ENCODE results near the gene GSG1.

GSG1 gene

GRCh38 chr12:13119826-13120225 is 16.4 kb upstream of the GSG1 start:
- peak in 2 of 3 donors; percentile 35 to 44 for DNase-seq

GRCh38 chr12:13117029-13117428 is 13.6 kb upstream of the GSG1 start:
- DNase-seq, result no peak

DNA sequence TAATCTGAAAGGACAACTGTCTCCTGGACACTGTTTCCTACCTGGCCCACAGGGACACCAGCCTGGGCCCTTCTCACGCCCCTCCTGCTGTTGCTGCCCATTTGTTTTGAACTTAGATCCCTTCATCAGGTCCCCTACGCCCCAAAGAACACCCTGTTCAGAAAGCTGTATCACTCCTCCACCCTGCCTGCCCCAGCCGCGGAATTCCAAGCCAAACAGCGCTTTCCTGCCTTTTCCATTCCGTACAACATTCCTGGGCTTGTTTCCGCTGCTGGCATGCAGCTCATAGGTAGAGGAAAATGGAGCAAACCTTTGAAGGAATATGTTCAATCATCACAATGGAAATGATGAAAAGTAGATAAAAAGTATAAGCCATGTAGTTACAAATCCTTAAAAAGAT is 12.8 kb upstream of the GSG1 start:
- no peak for DNase-seq

GRCh38 chr12:13114251-13115052 is 11.0 kb upstream of the GSG1 start:
- no peak for DNase-seq

GRCh38 chr12:13112968-13113367 is 9.5 kb upstream of the GSG1 start:
- no peak for DNase-seq

DNA sequence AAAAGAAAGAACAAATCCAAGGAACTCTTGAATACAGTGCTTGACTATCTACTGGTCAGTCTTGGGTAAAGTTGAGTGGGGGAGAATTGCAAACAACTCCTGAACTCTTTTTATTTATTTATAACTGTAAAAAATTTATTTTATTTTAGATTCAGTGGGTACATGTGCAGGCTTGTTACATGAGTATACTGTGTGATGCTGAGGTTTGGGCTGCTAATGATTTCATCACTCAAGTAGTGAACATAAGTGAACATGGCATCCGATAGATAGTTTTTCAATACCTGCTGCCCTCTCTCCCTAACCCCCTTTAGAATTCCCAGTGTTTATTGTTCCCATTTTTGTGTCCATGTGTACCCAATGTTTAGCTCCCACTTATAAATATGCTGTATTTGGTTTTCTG is 3.2 kb upstream of the GSG1 start:
- no peak for DNase-seq

DNA sequence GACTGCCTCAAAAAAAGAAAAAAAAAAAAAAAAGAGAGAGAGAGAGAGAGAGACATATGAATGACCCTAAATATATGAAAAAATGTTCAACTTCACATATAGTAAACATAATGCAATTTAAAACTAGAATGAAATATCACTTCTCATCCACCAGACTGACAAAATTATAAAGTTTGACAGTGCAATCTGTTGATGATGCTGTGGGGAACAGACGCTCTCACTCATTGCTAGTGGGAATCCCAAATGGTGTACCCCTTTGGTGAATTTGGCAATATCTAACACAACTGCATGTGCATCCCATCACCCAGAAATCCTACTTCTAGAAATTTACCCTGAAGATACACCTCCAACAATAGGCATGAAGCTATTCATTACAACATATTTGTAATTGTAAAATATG is 2.3 kb upstream of the GSG1 start:
- DNase-seq, result no peak

- DNase-seq, result peak; percentile 62 to 66 (median 65)
Measured at GRCh38 chr12:13104409-13104808, 942 bp upstream of the GSG1 start.

DNA sequence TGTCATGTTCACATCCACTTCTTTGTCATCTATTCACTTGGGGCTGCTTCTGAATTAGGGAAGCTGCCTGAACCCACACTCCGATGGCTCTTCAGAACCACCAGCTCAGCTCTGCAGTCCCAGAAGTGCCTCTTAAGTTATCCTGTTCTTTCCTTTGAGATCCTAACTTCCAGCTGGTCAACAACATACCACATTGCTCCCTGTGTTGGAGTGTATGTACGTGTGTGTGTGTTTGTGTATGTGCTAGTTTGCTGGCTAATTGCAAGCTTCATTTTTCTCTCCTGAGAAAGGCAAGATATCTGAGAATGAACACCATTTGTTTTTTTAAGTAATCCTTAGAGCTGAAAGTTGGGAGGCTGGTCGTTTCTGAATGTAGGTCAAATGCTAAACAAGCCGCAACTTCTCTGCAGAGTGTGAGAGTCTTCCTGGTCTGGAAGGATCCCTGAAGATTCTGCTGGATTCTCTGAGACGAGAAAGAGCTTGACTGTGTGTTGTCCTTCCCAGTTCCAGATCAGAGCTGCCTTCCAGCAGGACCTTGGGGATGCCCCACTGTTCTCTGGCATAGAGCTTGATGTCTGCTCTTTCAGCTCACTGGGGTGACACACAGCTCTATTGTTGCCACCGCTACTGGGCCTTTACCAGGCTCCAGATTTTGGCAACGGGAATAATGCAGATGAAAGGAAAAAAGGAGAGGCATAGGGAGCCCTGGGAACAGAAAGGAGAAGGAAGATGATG is 839 bp downstream of the GSG1 start:
- DNase-seq, result peak; percentile 45 to 55 (median 54)

- DNase-seq, result peak; percentile 38 to 67 (median 62)
Measured at GRCh38 chr12:13101821-13102375, 1.6 kb downstream of the GSG1 start.

GRCh38 chr12:13100882-13101769 is 2.3 kb downstream of the GSG1 start:
- DNase-seq, result peak; percentile 99

- DNase-seq, result peak; percentile 67 to 88 (median 80)
Measured at GRCh38 chr12:13100605-13100881, 2.9 kb downstream of the GSG1 start.

GRCh38 chr12:13099844-13100604 is 3.4 kb downstream of the GSG1 start:
- peak in 2 of 3 donors; percentile 31 to 36 for DNase-seq

GRCh38 chr12:13099066-13099843 is 4.2 kb downstream of the GSG1 start:
- DNase-seq, result peak; percentile 77 to 89 (median 78)

GRCh38 chr12:13097491-13098011 is 5.9 kb downstream of the GSG1 start:
- peak; percentile 63 to 80 (median 67) for DNase-seq

- no peak for DNase-seq
Measured at GRCh38 chr12:13095266-13095995, 8.0 kb downstream of the GSG1 start.

GRCh38 chr12:13094367-13094766 is 9.1 kb downstream of the GSG1 start:
- peak; percentile 82 to 94 (median 92) for DNase-seq

GRCh38 chr12:13093848-13094220 is 9.6 kb downstream of the GSG1 start:
- DNase-seq, result no peak

DNA sequence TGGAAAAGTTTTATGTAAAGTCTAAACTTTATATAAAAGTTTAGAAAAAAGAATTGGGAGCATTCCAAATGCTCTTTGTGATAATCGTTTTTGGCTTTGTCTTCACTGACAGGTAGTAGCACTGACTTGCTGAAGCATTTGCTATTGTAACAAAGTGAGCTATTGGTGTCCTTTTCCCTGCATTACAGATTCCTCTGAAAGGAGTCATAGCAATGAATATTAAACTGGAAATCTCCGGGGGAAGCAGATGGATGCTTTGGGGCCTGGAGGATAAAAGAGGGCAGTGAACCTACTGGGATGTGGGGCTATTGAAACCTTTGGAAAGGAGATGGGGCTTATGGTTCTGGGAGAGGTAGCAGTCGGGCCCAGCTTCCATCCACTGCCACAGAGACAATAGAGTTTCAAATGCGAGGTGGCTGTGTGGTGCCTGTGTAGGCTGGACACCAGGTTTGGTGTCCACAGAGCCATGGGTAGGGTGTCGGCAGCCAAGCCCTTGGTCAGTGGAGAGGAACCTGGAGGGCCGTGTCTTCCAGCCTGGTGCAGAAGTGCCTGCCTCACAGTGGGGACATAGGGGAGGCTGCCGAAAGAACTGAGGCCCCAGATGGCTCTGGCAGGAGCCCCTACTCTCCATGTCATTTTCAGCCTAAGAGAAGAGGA is 10.1 kb downstream of the GSG1 start:
- DNase-seq, result no peak

DNA sequence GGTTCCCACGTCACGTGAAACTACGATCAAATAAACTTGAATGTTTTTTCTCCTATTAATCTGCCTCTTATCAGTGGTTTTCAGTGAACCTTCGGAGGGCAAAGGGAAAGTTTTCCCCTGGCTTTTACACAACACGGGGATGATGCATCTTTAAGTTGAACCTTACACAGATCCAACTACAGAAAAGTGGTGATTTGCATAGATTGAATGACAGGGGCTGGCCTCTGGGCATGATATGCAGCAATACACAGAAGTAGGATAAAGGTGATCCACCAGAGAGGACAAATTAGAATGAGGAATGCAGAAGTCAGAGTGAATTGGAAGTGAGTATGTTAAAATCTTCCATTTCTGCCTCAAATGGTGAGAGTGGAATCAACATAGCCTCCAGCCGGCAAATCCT is 11.6 kb downstream of the GSG1 start:
- DNase-seq, result peak; percentile 42 to 56 (median 49)
